Activated T-helper 9 cell treated with anti-CD3 and anti-CD28 coated beads, Interleukin-2, amount 50 U/mL, for 16 hours (primary cell): ENCODE results near the gene XRCC2.
"Not testable (repeated sequence)": the region's sequence is repeated elsewhere in the genome, so short reads cannot be mapped to it uniquely, and the experiment has no call there.

Source experiments
- DNase-seq: peaks from one replicate; pipeline ENCODE4 v3.0.0-alpha.2; 2020; ENCODE audit warnings: low read depth

Gene XRCC2

DNA sequence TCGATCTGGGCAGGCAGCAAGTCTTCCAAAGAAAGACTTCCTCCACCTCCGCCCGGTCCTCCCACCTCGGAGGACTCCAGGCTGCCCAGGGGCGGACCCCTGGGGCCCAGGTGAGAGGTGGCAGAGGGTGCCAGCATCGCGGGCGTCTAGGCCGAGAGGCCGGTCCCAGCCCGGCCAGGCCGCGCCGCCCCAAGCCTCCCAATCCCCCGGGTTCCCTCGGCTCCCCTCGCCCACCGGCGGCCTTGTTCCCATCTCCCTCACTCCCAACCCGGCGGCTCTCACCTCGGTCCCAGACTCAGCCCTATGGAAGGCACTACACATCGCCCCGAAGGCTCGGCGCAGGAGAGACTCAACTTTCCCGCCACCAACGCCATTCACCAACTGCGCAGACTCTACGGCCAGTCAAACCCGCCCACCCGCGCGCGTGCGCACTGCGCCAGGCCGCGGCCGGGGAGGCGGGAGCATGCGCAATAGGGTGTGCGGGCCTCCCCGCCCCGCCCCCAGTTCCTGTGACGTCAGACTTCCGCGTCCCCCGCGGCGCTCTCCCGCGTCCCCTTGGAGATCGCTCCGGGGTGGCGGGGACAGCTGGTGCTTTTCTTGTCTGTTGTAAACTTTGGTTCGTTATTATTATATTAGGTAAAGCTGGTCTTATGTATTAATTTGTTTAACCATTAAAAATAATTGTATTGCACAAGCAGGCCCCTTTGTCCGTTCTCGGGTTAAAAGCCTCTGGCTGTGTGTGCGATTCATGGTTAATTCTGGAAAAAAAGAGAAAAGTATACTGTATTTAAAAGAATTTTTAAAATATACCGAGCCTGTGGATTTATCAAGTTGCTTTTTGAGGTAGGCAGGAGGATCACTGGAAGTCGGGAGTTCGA, at the start of gene XRCC2:
XRCC2 (minus strand) TSS at position 383 of the 878 bp plus-strand sequence; CDS start at position 321, 62 bp downstream.
- DNase-seq, result peak; percentile 95

- no peak for DNase-seq
Measured at GRCh38 chr7:152723364-152723763, 47.4 kb upstream of the XRCC2 start.

GRCh38 chr7:152712412-152713042, 36.6 kb upstream of the XRCC2 start:
- not testable (repeated sequence) for DNase-seq

DNA sequence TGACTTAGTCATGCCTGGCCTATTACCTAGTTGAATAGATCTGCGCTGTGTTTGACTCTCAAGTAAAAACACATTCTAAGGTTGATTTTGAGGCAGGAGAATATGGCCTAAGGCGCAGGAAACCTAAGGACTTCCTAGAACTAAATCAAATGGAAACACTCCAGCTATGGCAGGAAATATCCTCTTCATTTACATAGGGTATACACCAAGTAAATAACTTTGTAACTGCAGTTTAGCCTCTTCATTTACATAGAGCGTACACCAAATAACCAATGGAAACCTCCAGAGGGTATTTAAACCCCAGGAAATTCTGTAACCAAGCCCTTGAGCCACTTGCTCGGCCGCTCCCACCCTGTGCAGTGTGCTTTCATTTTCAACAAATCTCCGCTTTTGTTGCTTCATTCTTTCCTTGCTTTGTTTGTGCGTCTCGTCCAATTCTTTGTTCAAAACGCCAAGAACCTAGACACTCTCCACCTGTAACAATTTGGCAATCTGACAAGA, 35.6 kb upstream of the XRCC2 start:
- DNase-seq, result no peak

DNA sequence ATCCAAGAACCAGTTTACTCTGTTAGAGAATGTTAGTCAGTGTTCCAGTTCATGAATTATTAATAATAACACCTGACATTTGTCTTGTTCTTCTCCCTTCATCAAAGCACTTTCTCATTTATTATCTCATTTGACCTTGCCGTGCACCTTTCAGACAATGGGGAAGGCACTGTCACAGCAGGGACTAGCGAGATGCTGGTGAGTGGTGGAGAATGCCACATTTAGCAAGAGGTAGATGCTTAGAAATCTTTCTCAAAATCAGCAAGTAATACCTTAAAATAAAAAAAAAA, 34.2 kb upstream of the XRCC2 start:
- no peak for DNase-seq

DNA sequence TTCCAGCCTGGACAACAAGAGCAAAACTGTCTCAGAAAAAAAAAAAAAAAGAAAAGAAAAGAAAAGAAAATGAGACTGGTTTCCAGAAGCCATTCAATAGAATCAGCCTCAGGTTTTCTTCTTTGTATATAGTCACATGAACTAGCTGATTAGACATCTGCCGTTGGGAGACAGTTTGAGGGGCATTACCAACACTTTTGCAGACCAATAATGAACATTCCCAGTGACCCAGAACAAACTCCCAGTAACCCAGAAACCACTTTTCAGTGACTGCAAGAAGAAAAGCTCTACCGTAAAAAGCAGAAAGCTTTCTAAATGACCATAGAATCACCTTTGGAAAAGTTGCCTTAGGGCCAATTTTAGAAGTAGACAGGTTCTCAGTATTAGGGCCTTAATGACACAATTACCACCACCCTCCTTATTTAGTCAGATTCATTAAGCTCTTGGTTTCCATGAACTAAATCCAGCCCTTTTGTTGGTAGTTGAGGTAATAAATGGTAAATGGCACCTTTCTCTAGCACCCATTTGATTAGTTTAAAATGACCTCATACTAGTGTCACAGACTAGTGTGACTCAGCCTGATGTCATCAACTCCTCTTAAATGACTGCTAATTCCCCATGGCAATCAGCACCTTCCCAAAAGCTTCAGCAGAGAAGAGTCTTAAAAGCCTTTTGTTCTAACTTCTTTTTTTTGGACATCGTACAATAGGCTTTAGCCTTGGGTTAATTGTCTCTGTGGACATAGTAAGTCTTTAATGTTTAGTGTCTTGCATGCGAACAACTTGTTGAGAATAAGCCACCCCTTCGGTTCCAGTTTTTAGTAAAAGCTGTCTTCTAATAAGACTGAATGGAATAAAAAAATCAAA, 33.6 kb upstream of the XRCC2 start:
- no peak for DNase-seq

GRCh38 chr7:152704796-152705384, 28.9 kb upstream of the XRCC2 start:
- no peak for DNase-seq

DNA sequence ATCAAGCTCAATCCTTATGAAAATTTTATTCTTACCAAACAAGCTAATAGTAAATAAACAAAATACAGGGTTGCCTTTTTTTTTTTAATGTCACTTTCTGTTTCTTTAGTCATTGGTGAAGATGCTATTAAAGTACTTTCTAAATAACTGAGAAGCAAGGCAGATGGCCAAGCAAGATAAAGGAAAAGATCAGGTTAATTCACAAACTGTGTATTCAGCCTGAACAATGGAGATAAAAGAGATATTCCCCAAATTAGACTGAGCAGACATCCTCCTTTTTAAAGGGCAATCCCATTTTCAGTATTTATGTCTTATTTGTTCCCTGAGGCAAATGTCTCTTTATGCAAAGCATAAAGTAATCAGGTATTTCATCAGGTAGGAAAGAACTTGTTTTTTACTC, 23.1 kb upstream of the XRCC2 start:
- DNase-seq, result no peak

GRCh38 chr7:152697268-152697974, 21.5 kb upstream of the XRCC2 start:
- DNase-seq, result not testable (repeated sequence)

DNA sequence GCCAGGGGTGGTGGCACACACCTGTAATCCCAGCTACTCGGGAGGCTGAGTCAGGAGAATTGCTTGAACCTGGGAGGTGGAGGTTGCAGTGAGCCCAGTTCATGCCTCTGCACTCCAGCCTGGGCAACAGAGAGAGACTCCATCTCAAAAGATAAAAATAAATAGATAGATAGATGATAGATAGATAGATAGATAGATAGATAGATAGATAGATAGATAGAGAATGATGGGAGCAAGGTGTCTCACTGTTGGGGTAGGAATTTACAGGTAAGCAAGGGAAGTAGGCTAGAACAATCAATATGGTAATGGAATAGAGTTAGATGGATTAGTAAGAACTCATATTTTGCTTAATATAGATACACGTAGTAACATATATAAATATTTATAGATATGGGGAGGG, 16.3 kb upstream of the XRCC2 start:
- not testable (repeated sequence) for DNase-seq

- DNase-seq, result no peak
Measured at GRCh38 chr7:152683297-152683696, 7.4 kb upstream of the XRCC2 start.

DNA sequence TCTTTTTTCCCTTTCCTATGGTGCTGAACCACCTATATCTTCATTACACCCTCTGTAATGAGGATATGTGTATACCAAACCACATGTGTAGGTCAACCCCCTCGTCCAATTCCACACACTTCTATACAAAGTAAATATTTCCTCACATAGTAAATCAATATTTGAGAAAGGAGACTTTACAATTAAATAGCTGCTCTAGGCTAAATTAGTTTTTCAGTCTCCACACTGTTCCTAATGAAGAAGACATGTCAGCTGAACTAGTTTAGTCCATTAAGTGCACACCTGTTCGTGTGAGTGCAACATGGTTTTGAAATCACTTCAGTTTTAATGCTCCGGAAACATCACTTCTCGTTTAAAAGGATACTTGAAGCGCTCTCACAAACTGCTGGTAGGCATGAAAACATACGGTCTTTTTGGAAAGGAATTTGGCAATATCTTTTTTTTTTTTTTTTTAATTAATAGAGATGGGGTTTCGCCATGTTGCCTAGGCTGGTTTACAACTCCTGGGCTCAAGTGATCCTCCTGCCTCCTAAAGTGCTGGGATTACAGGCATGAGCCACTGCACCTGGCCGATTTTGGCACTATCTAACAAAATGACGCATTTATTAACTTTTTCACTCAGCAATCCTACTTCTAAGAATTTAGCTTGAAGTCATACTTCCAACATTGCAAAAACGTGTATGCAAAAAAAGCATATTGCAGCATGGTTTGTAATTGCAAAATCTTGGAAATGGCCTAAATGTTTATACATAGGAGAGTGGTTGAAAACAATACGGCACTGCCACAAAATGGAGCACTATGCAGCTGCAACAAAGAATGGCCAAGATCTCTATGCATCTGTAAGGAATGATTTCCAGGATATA, 2.1 kb upstream of the XRCC2 start:
- DNase-seq, result no peak

- no peak for DNase-seq
Measured at GRCh38 chr7:152674860-152675758, 832 bp downstream of the XRCC2 start.

DNA sequence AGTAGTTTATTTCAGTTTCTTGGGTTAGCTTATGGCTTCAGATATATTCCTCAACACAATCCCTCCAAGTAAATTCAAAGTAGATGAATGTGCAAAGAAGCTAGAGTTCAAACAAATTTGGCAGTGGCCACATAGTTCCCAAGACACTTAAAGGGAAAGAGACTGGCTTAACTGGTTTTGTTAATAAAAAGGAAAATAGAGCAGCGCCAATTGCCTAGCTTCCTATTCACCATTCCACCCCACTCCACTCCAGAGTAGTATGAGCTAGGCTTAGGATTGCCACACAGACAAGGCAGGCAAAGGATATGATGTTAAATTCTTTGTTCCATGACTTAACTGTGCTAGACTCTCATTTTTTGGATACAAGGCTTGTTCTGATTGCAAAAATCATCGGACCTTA, 2.0 kb downstream of the XRCC2 start:
- no peak for DNase-seq

GRCh38 chr7:152672626-152673025, 3.3 kb downstream of the XRCC2 start:
- DNase-seq, result no peak

GRCh38 chr7:152669758-152670157, 6.2 kb downstream of the XRCC2 start:
- no peak for DNase-seq

DNA sequence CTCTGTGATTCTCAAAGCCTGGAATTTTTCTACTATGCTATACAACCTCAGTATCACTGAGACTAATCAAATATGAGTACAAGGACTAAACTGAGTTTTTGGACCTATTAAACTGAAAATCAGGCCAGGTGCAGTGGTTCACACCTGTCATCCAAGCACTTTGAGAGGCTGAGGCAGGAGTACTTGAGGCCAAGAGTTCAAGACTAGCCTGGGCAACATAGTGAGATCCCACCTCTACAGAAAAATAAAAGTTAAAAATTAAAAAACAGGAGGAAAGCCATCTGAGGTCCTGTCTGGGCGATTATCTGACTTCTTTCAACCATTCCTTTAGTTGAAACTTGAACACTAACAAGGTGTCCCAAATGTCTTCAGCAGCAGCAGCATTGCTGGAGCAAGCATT, 7.0 kb downstream of the XRCC2 start:
- no peak for DNase-seq

DNA sequence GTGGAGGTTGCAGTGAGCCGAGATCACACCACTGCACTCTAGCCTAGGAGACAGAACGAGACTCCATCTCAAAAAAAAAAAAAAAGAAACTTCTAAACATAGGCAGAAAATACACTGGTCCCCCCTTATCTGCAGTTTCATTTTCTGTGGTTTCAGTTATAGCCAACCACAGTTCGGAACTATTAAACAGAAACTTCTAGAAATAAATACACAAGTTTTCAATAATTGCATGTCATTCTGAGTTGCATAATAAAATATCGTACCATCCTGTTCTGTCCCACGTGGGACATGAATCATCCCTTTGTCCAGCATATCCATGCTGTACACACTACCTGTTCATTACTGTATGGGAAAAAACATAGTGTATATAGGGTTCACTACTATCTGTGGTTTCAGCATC, 8.0 kb downstream of the XRCC2 start:
- DNase-seq, result no peak

DNA sequence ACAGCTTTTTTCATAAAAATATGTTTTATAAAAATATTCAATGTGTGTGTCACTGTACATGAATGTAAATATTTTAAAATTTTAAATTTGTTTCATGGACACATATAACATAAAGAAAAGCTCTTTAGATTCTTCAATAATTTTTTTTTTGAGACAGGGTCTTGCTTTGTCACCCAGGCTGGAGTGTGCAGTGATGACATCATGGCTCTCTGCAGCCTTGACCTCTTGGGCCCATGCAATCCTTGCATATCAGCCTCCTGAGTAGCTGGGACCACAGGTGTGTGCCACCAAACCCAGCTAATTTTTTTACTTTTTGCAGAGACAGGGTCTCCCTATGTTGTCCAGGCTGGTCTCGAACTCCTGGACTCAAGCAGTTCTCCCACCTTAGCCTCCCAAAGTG, 9.9 kb downstream of the XRCC2 start:
- DNase-seq, result no peak

DNA sequence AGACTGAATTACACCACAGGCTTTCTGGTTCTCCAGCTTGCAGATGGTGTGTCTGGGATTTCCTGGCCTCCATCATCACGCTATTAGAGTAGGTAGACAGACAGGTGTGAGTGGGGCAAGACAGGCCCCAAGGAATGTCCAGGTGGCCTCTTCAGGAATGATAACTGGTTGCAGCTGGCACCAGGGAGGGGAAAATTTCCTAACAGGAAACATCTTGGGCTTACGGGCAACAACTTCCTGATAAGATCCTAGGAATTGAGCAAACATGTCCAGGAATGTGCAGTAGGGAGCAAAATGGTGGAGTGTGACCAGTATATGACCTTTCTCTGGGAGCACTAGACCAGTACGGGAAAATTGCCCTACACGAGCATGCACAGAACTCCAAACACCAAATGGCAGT, 11.3 kb downstream of the XRCC2 start:
- DNase-seq, result no peak
